Measurements from ENCODE around the gene TWIST2. TPM values are rescaled to one million over a fixed set of nuclear protein-coding genes. Genes with fewer than 3 reads are reported as not detected.

TWIST2 gene
- total RNA-seq, 2 donors from 2014 or later = 7.5 to 40.5 TPM

GRCh38 chr2:238850091-238850490 is 2.2 kb downstream of the TWIST2 start:
- Histone ChIP-seq H3K4me3 (no peak overlapping the region), H3K36me3 (replicated peaks in 1 of 2; ENCODE audit: insufficient read depth in 1 of 2, low read depth in 2 of 2) (no peaks in the 10 kb centered on the region), H3K27ac (no peak overlapping the region), H3K9me3 (no peaks in the 10 kb centered on the region), H3K27me3 (peaks cover 0 to 43% of the 10 kb centered on the region in 2 donors), H3K4me1 (peaks cover 27% of the 10 kb centered on the region)
- intact Hi-C loops (cut with DNase I) = no loop called here
- DNase-seq = no peak
- no peak for TF ChIP-seq CTCF (IDR thresholded peaks at IDR 0.05)
- TF ChIP-seq POLR2A (IDR thresholded peaks at IDR 0.05) = no peak
- no peak for ATAC-seq
- WGBS, 2 donors = 43% methylated on average over 2 of the region's 2 CpGs

GRCh38 chr2:238851026-238851425 is 3.1 kb downstream of the TWIST2 start:
- H3K4me3 ChIP-seq = no peak overlapping the region
- intact Hi-C loops (cut with DNase I) = no loop called here

GRCh38 chr2:238851761-238852160 is 3.9 kb downstream of the TWIST2 start:
- WGBS, 2 donors = 46 to 49% methylated on average over 3 of the region's 3 CpGs
- no peak overlapping the region for H3K27ac ChIP-seq
- peaks cover 22% of the 10 kb centered on the region for H3K4me1 ChIP-seq
- no peak for ATAC-seq
- no peak for DNase-seq
- no peaks in the 10 kb centered on the region for H3K9me3 ChIP-seq
- no peak overlapping the region for H3K4me3 ChIP-seq
- H3K27me3 ChIP-seq = peaks cover 0 to 36% of the 10 kb centered on the region in 2 donors
- TF ChIP-seq CTCF (IDR thresholded peaks at IDR 0.05) (no peak), POLR2A (IDR thresholded peaks at IDR 0.05) (no peak)
- H3K36me3 ChIP-seq (replicated peaks in 1 of 2; ENCODE audit: insufficient read depth in 1 of 2, low read depth in 2 of 2) = no peaks in the 10 kb centered on the region
- intact Hi-C loops (cut with DNase I) = no loop called here

More at GRCh38 chr2:238851026-238851425, 3.1 kb downstream of the TWIST2 start:
- TF ChIP-seq CTCF (IDR thresholded peaks at IDR 0.05) (no peak), POLR2A (IDR thresholded peaks at IDR 0.05) (no peak)
- Histone ChIP-seq H3K27me3 (peaks cover 0 to 41% of the 10 kb centered on the region in 2 donors), H3K36me3 (replicated peaks in 1 of 2; ENCODE audit: insufficient read depth in 1 of 2, low read depth in 2 of 2) (no peaks in the 10 kb centered on the region), H3K27ac (no peak overlapping the region), H3K4me1 (peaks cover 27% of the 10 kb centered on the region), H3K9me3 (no peaks in the 10 kb centered on the region)
- WGBS, 2 donors = 43 to 50% methylated on average over 5 of the region's 5 CpGs
- no peak for DNase-seq
- no peak for ATAC-seq

GRCh38 chr2:238852206-238852869 is 4.5 kb downstream of the TWIST2 start:
- H3K9me3 ChIP-seq = no peaks in the 10 kb centered on the region
- peaks cover 0 to 31% of the 10 kb centered on the region in 2 donors for H3K27me3 ChIP-seq
- WGBS, 2 donors = 26 to 37% methylated on average over 9 of the region's 9 CpGs
- no peaks in the 10 kb centered on the region for H3K36me3 ChIP-seq (replicated peaks in 1 of 2; ENCODE audit: insufficient read depth in 1 of 2, low read depth in 2 of 2)
- TF ChIP-seq CTCF (IDR thresholded peaks at IDR 0.05) (no peak), POLR2A (IDR thresholded peaks at IDR 0.05) (no peak)
- no peak overlapping the region for H3K4me3 ChIP-seq
- no peak for ATAC-seq
- DNase-seq = no peak
- H3K4me1 ChIP-seq = peaks cover 16% of the 10 kb centered on the region
- intact Hi-C loops (cut with DNase I) = no loop called here
- no peak overlapping the region for H3K27ac ChIP-seq

GRCh38 chr2:238853218-238853617 is 5.3 kb downstream of the TWIST2 start:
- Histone ChIP-seq H3K27ac (no peak overlapping the region), H3K4me1 (peaks cover 10% of the 10 kb centered on the region), H3K36me3 (replicated peaks in 1 of 2; ENCODE audit: insufficient read depth in 1 of 2, low read depth in 2 of 2) (no peaks in the 10 kb centered on the region), H3K27me3 (peaks cover 0 to 23% of the 10 kb centered on the region in 2 donors), H3K9me3 (no peaks in the 10 kb centered on the region), H3K4me3 (no peak overlapping the region)
- WGBS, 2 donors = 52 to 68% methylated on average over 1 of the region's 1 CpG
- intact Hi-C loops (cut with DNase I) = no loop called here
- TF ChIP-seq CTCF (IDR thresholded peaks at IDR 0.05) = no peak
- no peak for TF ChIP-seq POLR2A (IDR thresholded peaks at IDR 0.05)
- ATAC-seq (no peak), DNase-seq (no peak)
